Progenitor cell of endocrine pancreas (in vitro differentiated cells): ENCODE results near the gene IRF2BP2. TPM values are rescaled to one million over a fixed set of nuclear protein-coding genes. Genes with fewer than 3 reads are reported as not detected.
A peak's percentile ranks its signal among the peaks of the same experiment; 100 is the strongest.

Experiments used
- DNase-seq: peaks from one replicate; pipeline ENCODE4 v3.0.0; 2021; ENCODE audit warnings: low spot score; ENCODE audit not compliant: unreplicated experiment
- H3K27ac Mint-ChIP-seq: 2 replicates; pipeline ENCODE4 v1.8.0; 2021; ENCODE audit warnings: mild to moderate bottlenecking, moderate library complexity, mixed read lengths
- H3K27me3 Mint-ChIP-seq: 2 replicates; pipeline ENCODE4 v1.8.0; 2021; ENCODE audit warnings: mixed read lengths
- H3K36me3 Mint-ChIP-seq: 2 replicates; pipeline ENCODE4 v1.8.0; 2022; ENCODE audit warnings: mixed read lengths; ENCODE audit not compliant: insufficient read depth
- H3K4me1 Mint-ChIP-seq: 2 replicates; pipeline ENCODE4 v1.8.0; 2021; ENCODE audit warnings: low read depth, mixed read lengths
- H3K4me3 Mint-ChIP-seq: 2 replicates; pipeline ENCODE4 v1.8.0; 2021; ENCODE audit warnings: low read depth, mild to moderate bottlenecking, moderate library complexity, mixed read lengths
- H3K9me3 Mint-ChIP-seq: 2 replicates; pipeline ENCODE4 v1.8.0; 2021; ENCODE audit warnings: low read depth, mixed read lengths
- CTCF ChIP-seq: fragments of 200-600 bp; sonication (generic); IDR thresholded peaks from one replicate; pipeline ENCODE4 v1.5.0; 2021; ENCODE audit warnings: antibody characterized with exemption, mild to moderate bottlenecking; ENCODE audit not compliant: unreplicated experiment
- total RNA-seq: library from RNA; stranded (reverse); gene quantifications from 2 replicates; pipeline ENCODE4 v1.2.1, GENCODE V29; 2021

IRF2BP2 gene
- total RNA-seq, 1 donor from 2014 or later, result 214 TPM

GRCh38 chr1:234601301-234602017, 8.5 kb downstream of the IRF2BP2 start:
- Mint-ChIP-seq H3K4me3 (peak overlapping the region; percentile 67), H3K4me1 (peaks cover 48% of the 10 kb centered on the region), H3K9me3 (no peaks in the 10 kb centered on the region), H3K36me3 (peaks cover 25% of the 10 kb centered on the region), H3K27ac (peak overlapping the region; percentile 94), H3K27me3 (no peaks in the 10 kb centered on the region)
- no peak for TF ChIP-seq CTCF
- no peak for DNase-seq

- H3K27me3 Mint-ChIP-seq, result no peaks in the 10 kb centered on the region
- H3K4me1 Mint-ChIP-seq, result peaks cover 42% of the 10 kb centered on the region
- no peaks in the 10 kb centered on the region for H3K9me3 Mint-ChIP-seq
- no peak for TF ChIP-seq CTCF
- no peak for DNase-seq
- peaks cover 17% of the 10 kb centered on the region for H3K36me3 Mint-ChIP-seq
- peak overlapping the region; percentile 67 for H3K4me3 Mint-ChIP-seq
- peak overlapping the region; percentile 94 for H3K27ac Mint-ChIP-seq
These were observed 9.3 kb downstream of the IRF2BP2 start for GRCh38 chr1:234600418-234601281.

GRCh38 chr1:234599617-234600417, 10.2 kb downstream of the IRF2BP2 start:
- TF ChIP-seq CTCF, result no peak
- no peaks in the 10 kb centered on the region for H3K9me3 Mint-ChIP-seq

GRCh38 chr1:234598974-234599616, 10.9 kb downstream of the IRF2BP2 start:
- peak overlapping the region; percentile 96 for H3K27ac Mint-ChIP-seq
- no peaks in the 10 kb centered on the region for H3K27me3 Mint-ChIP-seq
- H3K9me3 Mint-ChIP-seq, result no peaks in the 10 kb centered on the region
- peak overlapping the region; percentile 77 for H3K4me3 Mint-ChIP-seq
- no peak for TF ChIP-seq CTCF
- peaks cover 38% of the 10 kb centered on the region for H3K4me1 Mint-ChIP-seq
- no peak for DNase-seq
- peaks cover 8% of the 10 kb centered on the region for H3K36me3 Mint-ChIP-seq

More at GRCh38 chr1:234599617-234600417, 10.2 kb downstream of the IRF2BP2 start:
- DNase-seq, result peak; percentile 78
- no peaks in the 10 kb centered on the region for H3K27me3 Mint-ChIP-seq
- H3K4me3 Mint-ChIP-seq, result peak overlapping the region; percentile 77
- peak overlapping the region; percentile 96 for H3K27ac Mint-ChIP-seq
- peaks cover 11% of the 10 kb centered on the region for H3K36me3 Mint-ChIP-seq
- H3K4me1 Mint-ChIP-seq, result peaks cover 41% of the 10 kb centered on the region
